SK-N-SH (cell line): ENCODE results near the gene DRD2. TPM values are rescaled to one million over a fixed set of nuclear protein-coding genes. Genes with fewer than 3 reads are reported as not detected.

Source experiments
- CTCF ChIA-PET: fragments of 300-600, 350-600 bp; formaldehyde crosslinking; extraction: SDS; loops from one replicate; lab custom pipeline; 2021; lab: Yijun Ruan, JAX
- POLR2A ChIA-PET: fragments of 350-600 bp; sonication (Branson Sonifier 250); formaldehyde crosslinking; extraction: SDS; loops from one replicate; lab custom pipeline; 2020; ENCODE audit warnings: antibody characterized with exemption, inconsistent platforms; lab: Yijun Ruan, JAX
- DNase-seq: peaks from one replicate; pipeline ENCODE4 v3.0.0; 2012
- H2AFZ ChIP-seq: fragments of 200-600 bp; sonication (generic); 2 replicates; pipeline ENCODE4 v1.8.1; 2016; ENCODE audit warnings: antibody characterized with exemption, mild to moderate bottlenecking, low read depth
- H3F3A ChIP-seq: fragments of 200-600 bp; sonication (generic); replicated peaks from 2 replicates; pipeline ENCODE3; 2016; ENCODE audit warnings: antibody characterized with exemption, mild to moderate bottlenecking; ENCODE audit not compliant: insufficient read depth
- H3K27ac ChIP-seq, 2 experiments: fragments of 200-500 bp in 1 of 2; fragments of 200-600 bp in 1 of 2; sonication (Bioruptor generic) in 1 of 2; sonication (generic), shearing (Covaris generic) in 1 of 2; 2 replicates each; pipeline versions ENCODE4 v1.5.1 to v1.6.1; 2014 to 2016; ENCODE audit warnings: low read depth in 2 of 2, inconsistent platforms in 1 of 2, low read length in 1 of 2, mild to moderate bottlenecking in 1 of 2, mixed read lengths in 1 of 2
- H3K27me3 ChIP-seq: fragments of 200-600 bp; sonication (generic), shearing (Covaris generic); 2 replicates; pipeline ENCODE4 v1.6.1; 2016; ENCODE audit warnings: mixed run types; ENCODE audit not compliant: insufficient read depth
- H3K36me3 ChIP-seq, 2 experiments: fragments of 200-500 bp in 1 of 2; fragments of 200-600 bp in 1 of 2; sonication (Bioruptor generic) in 1 of 2; sonication (generic) in 1 of 2; replicated peaks in 1 of 2; 2 replicates each; pipeline versions ENCODE3 to v1.5.1; 2014 to 2016; ENCODE audit warnings: low read length in 1 of 2, mild to moderate bottlenecking in 1 of 2; ENCODE audit not compliant: insufficient read depth in 2 of 2, control insufficient read depth in 1 of 2
- H3K4me1 ChIP-seq, 2 experiments: fragments of 200-500 bp in 1 of 2; fragments of 200-600 bp in 1 of 2; sonication (Bioruptor generic) in 1 of 2; sonication (generic), shearing (Covaris generic) in 1 of 2; 2 replicates each; pipeline versions ENCODE4 v1.5.1 to v1.6.1; 2014 to 2016; ENCODE audit warnings: low read depth in 1 of 2, low read length in 1 of 2, mixed run types in 1 of 2; ENCODE audit not compliant: insufficient read depth in 2 of 2, control insufficient read depth in 1 of 2
- H3K4me2 ChIP-seq: fragments of 200-600 bp; sonication (generic), shearing (Covaris generic); 2 replicates; pipeline ENCODE4 v1.6.1; 2017; ENCODE audit warnings: mixed run types
- H3K4me3 ChIP-seq, 2 experiments: fragments of 200-500 bp in 1 of 2; fragments of 200-600 bp in 1 of 2; sonication (Bioruptor generic) in 1 of 2; sonication (generic), shearing (Covaris generic) in 1 of 2; 2 replicates each; pipeline versions ENCODE4 v1.5.1 to v1.8.1; 2014 to 2016; ENCODE audit warnings: low read depth in 2 of 2, inconsistent platforms in 1 of 2, low read length in 1 of 2, mild to moderate bottlenecking in 1 of 2, mixed read lengths in 1 of 2, moderate library complexity in 1 of 2
- H3K79me2 ChIP-seq: fragments of 200-600 bp; sonication (generic); 2 replicates; pipeline ENCODE4 v1.8.1; 2017; ENCODE audit warnings: mild to moderate bottlenecking; ENCODE audit not compliant: insufficient read depth
- H3K9ac ChIP-seq: fragments of 200-600 bp; sonication (generic); 2 replicates; pipeline ENCODE4 v1.6.1; 2017; ENCODE audit warnings: mixed run types
- H3K9me2 ChIP-seq: fragments of 200-600 bp; sonication (generic); 2 replicates; pipeline ENCODE4 v1.6.1; 2017; ENCODE audit warnings: mixed run types
- H3K9me3 ChIP-seq: fragments of 200-600 bp; sonication (generic); 2 replicates; pipeline ENCODE4 v1.6.1; 2017; ENCODE audit warnings: mixed run types, mild to moderate bottlenecking, moderate library complexity
- H4K20me1 ChIP-seq: fragments of 200-600 bp; sonication (generic); 2 replicates; pipeline ENCODE4 v1.6.1; 2017; ENCODE audit warnings: mild to moderate bottlenecking, mixed run types; ENCODE audit not compliant: insufficient read depth
- CHD2 ChIP-seq: fragments of 150-350 bp; IDR thresholded peaks from 2 replicates; pipeline ENCODE4 v1.6.1; 2018; ENCODE audit warnings: low read length; ENCODE audit not compliant: partially characterized antibody
- CTCF ChIP-seq: fragments of 200-600 bp; sonication (generic); IDR thresholded peaks from 2 replicates; pipeline ENCODE4 v1.6.1; 2017; ENCODE audit warnings: antibody characterized with exemption, mild to moderate bottlenecking, moderate library complexity
- ELF1 ChIP-seq: IDR thresholded peaks from 2 replicates; pipeline ENCODE4 v1.4.0; 2012
- EP300 ChIP-seq, 2 experiments: IDR thresholded peaks; 2 replicates each; pipeline versions ENCODE4 v1.4.0 to v1.6.1; 2012; ENCODE audit warnings: borderline replicate concordance in 1 of 2, low read depth in 1 of 2, low read length in 1 of 2
- EZH2phosphoT487 ChIP-seq: fragments of 200-600 bp; sonication (generic); IDR thresholded peaks from 2 replicates; pipeline ENCODE4 v1.6.1; 2017; ENCODE audit warnings: low read depth, mixed run types, mild to moderate bottlenecking, antibody characterized with exemption, moderate library complexity, borderline replicate concordance
- FOXJ3 ChIP-seq: sonication (generic); formaldehyde crosslinking; IDR thresholded peaks from 2 replicates; pipeline ENCODE4 v1.5.1; 2020; ENCODE audit warnings: mild to moderate bottlenecking, missing genetic modification reagents
- FOXM1 ChIP-seq: IDR thresholded peaks from 2 replicates; pipeline ENCODE4 v1.4.0; 2012; ENCODE audit warnings: low read depth, mild to moderate bottlenecking
- GABPA ChIP-seq: IDR thresholded peaks from 2 replicates; pipeline ENCODE4 v1.4.0; 2012; ENCODE audit warnings: low read depth, mild to moderate bottlenecking
- GATA2 ChIP-seq: sonication (generic); formaldehyde crosslinking; IDR thresholded peaks from 2 replicates; pipeline ENCODE4 v1.5.0; 2020; ENCODE audit warnings: mild to moderate bottlenecking, missing genetic modification reagents
- JUND ChIP-seq: IDR thresholded peaks from 2 replicates; pipeline ENCODE4 v1.4.0; 2012
- MAX ChIP-seq: IDR thresholded peaks from 2 replicates; pipeline ENCODE4 v1.4.0; 2012; ENCODE audit warnings: low read depth
- MEF2A ChIP-seq: IDR thresholded peaks from 2 replicates; pipeline ENCODE4 v1.4.0; 2012; ENCODE audit warnings: low read depth, borderline replicate concordance
- MXI1 ChIP-seq: IDR thresholded peaks from 2 replicates; pipeline ENCODE4 v1.6.1; 2012; ENCODE audit warnings: mild to moderate bottlenecking, low read depth, low read length, improper control_type of control experiment
- NFIC ChIP-seq: IDR thresholded peaks from 2 replicates; pipeline ENCODE4 v1.4.0; 2012; ENCODE audit warnings: borderline replicate concordance
- NRF1 ChIP-seq: IDR thresholded peaks from 2 replicates; pipeline ENCODE4 v1.6.1; 2012; ENCODE audit warnings: low read depth, mild to moderate bottlenecking, low read length
- RFX5 ChIP-seq: IDR thresholded peaks from 2 replicates; pipeline ENCODE4 v1.6.1; 2012; ENCODE audit warnings: mild to moderate bottlenecking, improper control_type of control experiment, low read length
- RXRA ChIP-seq: IDR thresholded peaks from 2 replicates; pipeline ENCODE4 v1.4.0; 2012; ENCODE audit warnings: low read depth, mild to moderate bottlenecking, borderline replicate concordance
- SIN3A ChIP-seq: IDR thresholded peaks from 2 replicates; pipeline ENCODE4 v1.6.1; 2012; ENCODE audit warnings: low read depth, mild to moderate bottlenecking, low read length, moderate library complexity, borderline replicate concordance
- SMC3 ChIP-seq: IDR thresholded peaks from 2 replicates; pipeline ENCODE4 v1.6.1; 2012; ENCODE audit warnings: low read depth, low read length, improper control_type of control experiment
- TAF1 ChIP-seq: IDR thresholded peaks from 2 replicates; pipeline ENCODE4 v1.6.1; 2012; ENCODE audit warnings: low read depth, mild to moderate bottlenecking, low read length, moderate library complexity, borderline replicate concordance
- USF2 ChIP-seq: fragments of 150-350 bp; IDR thresholded peaks from 2 replicates; pipeline ENCODE4 v1.6.1; 2017; ENCODE audit warnings: antibody characterized with exemption, low read length, low read depth, borderline replicate concordance
- YY1 ChIP-seq: IDR thresholded peaks from 2 replicates; pipeline ENCODE4 v1.4.0; 2012; ENCODE audit warnings: low read depth, mild to moderate bottlenecking
- WGBS: methylation state at CpG from one replicate; pipeline ENCODE4 v1.1.6; 2017; ENCODE audit warnings: low lambda C conversion rate; 5-methylcytosine and 5-hydroxymethylcytosine counted together
- polyA plus RNA-seq, 3 experiments: library from polyadenylated mRNA; depleted of rRNA; stranded (reverse); fragments of >200 nt; gene quantifications; 2 replicates each; pipeline ENCODE4 v1.2.3, GENCODE V29; 2012
- TF ChIP-seq, protein P1 (sequence below): fragments of 150-350 bp; IDR thresholded peaks from 2 replicates; pipeline ENCODE4 v1.6.1; 2016; ENCODE audit warnings: mild to moderate bottlenecking, low read depth, low read length
- TF ChIP-seq, protein P2 (sequence below): IDR thresholded peaks from 2 replicates; pipeline ENCODE4; 2012

The DRD2 gene
- polyA plus RNA-seq, 1 of the 3 experiments (the other 2 are of a cell fraction): 0.10 TPM

GRCh38 chr11:113517361-113517760, 42.2 kb upstream of the DRD2 start:
- H3K27ac ChIP-seq: no peak overlapping the region
- H3K9ac ChIP-seq: no peak overlapping the region
- H3K4me1 ChIP-seq: peaks cover 0 to 4% of the 10 kb centered on the region in 2 experiments; a peak in 1 of 4 replicates
- no peaks in the 10 kb centered on the region for H3K36me3 ChIP-seq
- H3K4me3 ChIP-seq: no peak overlapping the region
- no peaks in the 10 kb centered on the region for H4K20me1 ChIP-seq
- ChIA-PET POLR2A (no interaction called here), CTCF (interaction anchor here (1.3 to 1.9 kb wide), 2 partner anchors 15 to 37 kb away, joined by 3 to 9 read pairs; no protein-coding TSS in a partner anchor)
- H3K9me3 ChIP-seq: no peaks in the 10 kb centered on the region
- no peak overlapping the region for H3K4me2 ChIP-seq
- no peaks in the 10 kb centered on the region for H3F3A ChIP-seq
- H2AFZ ChIP-seq: no peak overlapping the region
- H3K9me2 ChIP-seq: no peaks in the 10 kb centered on the region
- no peak for DNase-seq
- 78% methylated on average over 6 of the region's 6 CpGs for WGBS
- no peaks in the 10 kb centered on the region for H3K79me2 ChIP-seq
- TF ChIP-seq RFX5 (no peak), CHD2 (no peak), RXRA (no peak), FOXM1 (no peak), MXI1 (no peak), JUND (no peak), GATA2 (CRISPR knock-in tag) (no peak), FOXJ3 (no peak), TAF1 (no peak), MEF2A (no peak), SMC3 (no peak), ELF1 (no peak)
- TF ChIP-seq, all 33 proteins: peak for 0
- H3K27me3 ChIP-seq: no peaks in the 10 kb centered on the region

- CTCF ChIA-PET: interaction anchor here (0.5 to 2.2 kb wide), 2 partner anchors 18 to 47 kb away, joined by 5 to 16 read pairs; no protein-coding TSS in a partner anchor
- H3K36me3 ChIP-seq: no peaks in the 10 kb centered on the region
- no peaks in the 10 kb centered on the region for H3K4me1 ChIP-seq
- no peaks in the 10 kb centered on the region for H3K9me2 ChIP-seq
- no peak overlapping the region for H3K4me3 ChIP-seq
- no peaks in the 10 kb centered on the region for H4K20me1 ChIP-seq
- H3K27ac ChIP-seq: no peak overlapping the region
- no peak overlapping the region for H3K4me2 ChIP-seq
- H3K9ac ChIP-seq: no peak overlapping the region
- no peak for TF ChIP-seq TAF1
- no peak for TF ChIP-seq ELF1
- TF ChIP-seq SIN3A: no peak
- TF ChIP-seq, protein P1, sequence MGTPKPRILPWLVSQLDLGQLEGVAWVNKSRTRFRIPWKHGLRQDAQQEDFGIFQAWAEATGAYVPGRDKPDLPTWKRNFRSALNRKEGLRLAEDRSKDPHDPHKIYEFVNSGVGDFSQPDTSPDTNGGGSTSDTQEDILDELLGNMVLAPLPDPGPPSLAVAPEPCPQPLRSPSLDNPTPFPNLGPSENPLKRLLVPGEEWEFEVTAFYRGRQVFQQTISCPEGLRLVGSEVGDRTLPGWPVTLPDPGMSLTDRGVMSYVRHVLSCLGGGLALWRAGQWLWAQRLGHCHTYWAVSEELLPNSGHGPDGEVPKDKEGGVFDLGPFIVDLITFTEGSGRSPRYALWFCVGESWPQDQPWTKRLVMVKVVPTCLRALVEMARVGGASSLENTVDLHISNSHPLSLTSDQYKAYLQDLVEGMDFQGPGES: no peak
- no peak for TF ChIP-seq JUND
- TF ChIP-seq, protein P2, sequence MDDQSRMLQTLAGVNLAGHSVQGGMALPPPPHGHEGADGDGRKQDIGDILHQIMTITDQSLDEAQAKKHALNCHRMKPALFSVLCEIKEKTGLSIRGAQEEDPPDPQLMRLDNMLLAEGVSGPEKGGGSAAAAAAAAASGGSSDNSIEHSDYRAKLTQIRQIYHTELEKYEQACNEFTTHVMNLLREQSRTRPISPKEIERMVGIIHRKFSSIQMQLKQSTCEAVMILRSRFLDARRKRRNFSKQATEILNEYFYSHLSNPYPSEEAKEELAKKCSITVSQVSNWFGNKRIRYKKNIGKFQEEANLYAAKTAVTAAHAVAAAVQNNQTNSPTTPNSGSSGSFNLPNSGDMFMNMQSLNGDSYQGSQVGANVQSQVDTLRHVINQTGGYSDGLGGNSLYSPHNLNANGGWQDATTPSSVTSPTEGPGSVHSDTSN: no peak
- no peak for TF ChIP-seq CTCF
- no peak for TF ChIP-seq NRF1
- TF ChIP-seq RFX5: no peak
- TF ChIP-seq GABPA: no peak
- no peak for TF ChIP-seq EZH2phosphoT487
- no peak for TF ChIP-seq CHD2
- TF ChIP-seq MAX: no peak
- no peak for TF ChIP-seq FOXJ3
- no peak for TF ChIP-seq NFIC
- no peak for TF ChIP-seq YY1
- no peak for TF ChIP-seq USF2
- TF ChIP-seq MEF2A: no peak
- TF ChIP-seq EP300 (IDR thresholded peaks at IDR 0.05; ENCODE audit: borderline replicate concordance in 1 of 2, low read depth in 1 of 2, low read length in 1 of 2): no peak
- TF ChIP-seq, all 33 proteins: peak for 0
- WGBS: 13% methylated on average over 2 of the region's 2 CpGs
- POLR2A ChIA-PET: no interaction called here
- no peaks in the 10 kb centered on the region for H3K79me2 ChIP-seq
- DNase-seq: no peak
- no peaks in the 10 kb centered on the region for H3F3A ChIP-seq
- no peaks in the 10 kb centered on the region for H3K27me3 ChIP-seq
- H2AFZ ChIP-seq: no peak overlapping the region
- no peaks in the 10 kb centered on the region for H3K9me3 ChIP-seq
Observed at GRCh38 chr11:113514856-113515255, 39.7 kb upstream of the DRD2 start.
